HG02970 (cell line): ENCODE measurements around the gene PRSS12.
"Not testable (repeated sequence)": the region's sequence is repeated elsewhere in the genome, so short reads cannot be mapped to it uniquely, and the experiment has no call there.

ENCODE experiments used
- ATAC-seq: cut with Tn5 transposase; IDR thresholded peaks from one replicate; pipeline ENCODE4 v1.9.1; 2021; ENCODE audit warnings: mild to moderate bottlenecking, moderate library complexity, moderate number of reproducible peaks; ENCODE audit not compliant: unreplicated experiment, low FRiP score

Gene PRSS12

GRCh38 chr4:118352843-118353533 is at the start of gene PRSS12:
Gene PRSS12 (minus strand): TSS chr4:118353003. CDS start chr4:118352720, 283 bp downstream.
- peak; percentile 98 for ATAC-seq

DNA sequence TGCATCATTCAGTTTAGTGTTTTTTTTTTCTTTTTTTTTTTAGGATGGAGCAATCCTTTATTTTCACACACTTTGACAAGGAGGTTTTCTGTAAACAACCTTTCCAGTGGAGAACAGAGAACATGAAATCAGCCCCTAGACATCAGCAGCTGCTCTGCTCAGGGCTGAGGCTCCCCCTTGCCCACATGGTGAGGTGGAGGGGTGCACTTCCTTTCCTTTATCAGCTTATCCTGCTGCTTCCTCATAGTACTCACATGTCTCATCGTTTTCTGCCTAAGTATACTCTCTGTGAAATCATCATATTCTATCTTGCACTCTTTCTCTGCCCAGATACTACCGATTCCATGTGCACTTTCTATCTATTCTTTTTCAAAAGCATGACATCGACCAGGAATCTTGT is 47.6 kb upstream of the PRSS12 start:
- ATAC-seq = no peak

DNA sequence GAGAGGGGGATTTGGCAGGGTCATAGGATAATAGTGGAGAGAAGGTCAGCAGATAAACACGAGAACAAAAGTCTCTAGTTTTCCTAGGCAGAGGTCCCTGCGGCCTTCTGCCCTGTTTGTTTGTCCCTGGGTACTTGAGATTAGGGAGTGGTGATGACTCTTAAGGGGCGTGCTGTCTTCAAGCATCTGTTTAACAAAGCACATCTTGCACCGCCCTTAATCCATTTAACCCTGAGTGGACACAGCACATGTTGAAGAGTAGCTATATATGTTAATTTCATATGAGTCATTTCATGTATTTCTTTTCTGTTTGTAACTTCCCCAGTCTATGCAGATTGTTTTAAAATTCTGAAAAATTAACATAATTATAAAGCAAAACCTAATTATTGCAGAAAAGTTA is 47.1 kb upstream of the PRSS12 start:
- not testable (repeated sequence) for ATAC-seq

GRCh38 chr4:118398226-118399090 is 45.7 kb upstream of the PRSS12 start:
- ATAC-seq = peak; percentile 77

GRCh38 chr4:118397623-118397979 is 44.8 kb upstream of the PRSS12 start:
- ATAC-seq = no peak

DNA sequence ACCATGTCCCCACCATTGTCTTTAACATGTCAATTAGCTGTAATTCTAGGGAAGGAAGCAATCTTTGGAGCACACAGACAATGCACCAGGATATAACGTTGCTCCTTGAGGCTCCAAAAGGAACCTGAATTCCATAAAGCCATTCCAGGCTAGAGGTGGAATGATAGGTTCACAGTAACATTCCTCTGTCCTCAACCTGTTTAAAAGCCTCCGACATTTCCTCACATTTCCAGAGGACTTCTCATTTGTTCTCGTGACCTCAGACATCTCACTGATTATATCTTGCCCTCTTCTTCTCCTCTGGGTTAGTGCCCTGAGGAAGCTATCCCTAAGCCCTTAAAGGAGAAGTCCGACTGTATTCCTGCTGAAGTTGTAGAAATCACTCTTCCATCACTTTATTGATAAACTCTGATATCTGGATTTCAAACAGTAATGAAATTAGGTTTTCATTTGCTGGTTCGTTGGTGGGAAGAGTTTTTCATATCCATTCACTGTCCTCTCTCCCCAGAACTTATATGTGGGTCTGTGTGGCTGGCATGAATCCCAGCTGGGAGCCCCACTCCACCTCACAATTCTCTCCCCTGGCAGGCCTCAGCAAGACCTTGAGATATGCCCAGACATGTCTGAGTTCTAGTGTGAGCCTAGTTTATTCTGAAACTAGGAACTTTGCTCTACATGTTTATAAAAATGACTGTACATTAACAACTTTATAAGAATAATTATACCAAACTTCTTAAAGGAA is 44.2 kb upstream of the PRSS12 start:
- no peak for ATAC-seq

GRCh38 chr4:118395057-118395644 is 42.3 kb upstream of the PRSS12 start:
- ATAC-seq = no peak

DNA sequence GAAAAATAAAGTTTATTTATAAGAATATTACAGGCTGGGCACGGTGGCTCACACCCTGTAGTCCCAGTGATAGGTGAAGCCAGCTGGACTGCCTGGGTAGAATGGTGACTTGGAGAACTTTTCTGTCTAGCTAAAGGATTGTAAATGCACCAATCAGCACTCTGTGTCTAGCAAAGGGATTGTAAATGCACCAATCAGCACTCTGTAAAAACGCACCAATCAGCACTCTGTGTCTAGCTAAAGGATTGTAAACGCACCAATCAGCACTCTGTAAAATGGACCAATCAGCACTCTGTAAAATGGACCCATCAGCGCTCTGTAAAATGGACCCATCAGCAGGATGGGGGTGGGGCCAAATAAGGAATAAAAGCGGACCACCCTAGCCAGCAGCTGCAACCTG is 39.7 kb upstream of the PRSS12 start:
- ATAC-seq = not testable (repeated sequence)

DNA sequence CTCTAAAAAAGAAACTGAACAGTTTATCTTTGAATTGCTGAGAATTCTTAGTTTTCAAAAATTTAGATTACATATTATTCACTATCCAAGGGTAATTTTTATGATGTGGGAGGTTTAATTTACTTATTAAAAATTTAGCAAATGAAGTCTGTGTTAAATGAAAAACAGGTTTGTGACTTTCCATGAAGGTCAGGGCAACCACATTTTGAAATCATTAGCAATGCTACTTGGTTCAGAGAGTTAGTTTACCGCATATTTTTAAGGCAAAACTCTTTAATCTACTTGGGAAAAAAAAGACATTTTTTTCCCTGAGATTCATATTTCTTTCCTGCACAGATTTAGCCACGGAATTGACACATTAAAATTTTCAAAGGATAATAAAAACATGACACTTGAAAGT is 37.3 kb upstream of the PRSS12 start:
- ATAC-seq = no peak

DNA sequence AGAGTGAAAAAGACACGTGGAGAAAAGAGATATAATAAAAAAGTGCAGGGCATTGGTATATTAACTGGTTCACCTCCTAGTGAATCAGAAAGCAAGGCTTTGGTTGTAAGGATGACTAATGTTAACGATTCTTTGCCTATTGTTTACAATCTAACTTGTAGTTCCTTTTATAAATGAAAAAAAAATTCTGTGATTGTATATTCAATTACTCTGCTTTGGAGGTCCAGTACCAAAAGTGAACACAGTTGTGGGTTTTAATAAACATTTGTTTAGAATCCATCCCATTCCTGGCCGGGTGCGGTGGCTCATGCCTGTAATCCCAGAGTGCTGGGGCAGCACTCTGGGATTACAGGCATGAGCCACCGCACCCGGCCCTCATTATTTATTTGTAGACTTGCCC is 36.9 kb upstream of the PRSS12 start:
- ATAC-seq = no peak

GRCh38 chr4:118388606-118389005 is 35.8 kb upstream of the PRSS12 start:
- ATAC-seq = no peak

DNA sequence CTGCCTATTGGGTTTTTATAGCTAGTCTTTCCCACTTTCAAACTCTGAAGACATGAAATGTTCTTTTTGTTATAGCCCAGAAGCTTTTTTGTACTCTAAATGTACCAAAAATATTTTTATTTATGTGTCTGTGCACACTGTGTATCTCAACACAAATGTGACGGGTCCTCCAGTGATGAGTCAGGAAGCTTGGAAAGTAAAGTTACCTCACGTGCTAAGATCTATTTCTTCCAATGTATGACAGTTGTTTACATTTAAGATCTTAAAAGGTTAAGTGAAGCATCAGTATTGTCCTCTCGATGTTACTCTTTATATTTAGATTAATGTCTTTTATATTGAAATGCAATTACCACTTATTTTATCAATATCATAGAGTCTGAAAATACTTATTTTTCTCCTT is 29.1 kb upstream of the PRSS12 start:
- ATAC-seq = no peak

DNA sequence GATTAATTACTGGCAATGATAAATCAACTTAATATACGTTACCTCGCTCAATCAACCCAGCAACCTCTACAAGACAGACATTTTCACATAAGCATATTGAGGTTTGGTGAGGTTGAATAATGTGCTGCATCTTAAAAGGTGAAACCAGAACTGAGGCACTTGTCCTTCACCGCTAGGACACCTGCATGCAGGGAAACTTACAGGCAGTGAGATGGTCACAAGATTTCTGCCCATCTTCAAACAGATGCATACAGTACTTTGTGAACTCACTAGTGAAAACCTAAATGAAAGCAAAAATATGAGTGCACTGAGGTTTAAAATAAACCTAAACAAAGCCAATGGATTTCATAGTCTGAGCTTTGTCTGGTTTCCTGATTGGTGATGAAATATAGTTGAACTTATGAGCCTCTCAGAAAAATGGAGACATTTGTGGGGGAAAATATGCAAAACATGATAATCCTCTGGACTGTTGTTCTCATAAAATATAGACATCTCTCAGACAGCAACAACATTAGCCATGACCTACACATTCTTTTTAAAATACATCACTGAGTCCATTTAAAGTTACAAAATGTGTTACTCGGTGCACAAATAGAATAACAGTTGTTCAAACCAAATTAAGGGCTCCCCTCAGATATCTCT is 20.9 kb upstream of the PRSS12 start:
- no peak for ATAC-seq

GRCh38 chr4:118372251-118372650 is 19.4 kb upstream of the PRSS12 start:
- ATAC-seq = no peak

DNA sequence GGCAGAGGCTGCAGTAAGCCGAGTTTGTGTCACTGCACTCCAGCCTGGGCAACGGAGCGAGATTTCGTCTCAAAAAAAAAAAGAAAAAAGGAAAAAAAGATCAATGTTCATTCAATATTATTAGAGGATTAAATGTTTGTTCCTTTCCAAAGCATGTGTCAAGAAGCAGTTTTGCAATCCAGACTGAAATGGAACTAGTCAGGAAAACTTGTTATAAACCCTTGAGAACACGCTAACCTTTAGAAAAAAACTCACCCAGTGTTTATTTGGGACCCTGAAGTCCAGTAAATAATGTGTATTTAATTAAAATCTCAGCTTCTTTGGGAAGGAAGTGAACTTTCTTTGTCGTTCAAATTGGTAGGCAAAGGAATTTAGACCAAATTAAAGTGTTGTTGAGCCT is 16.4 kb upstream of the PRSS12 start:
- ATAC-seq = no peak

- no peak for ATAC-seq
Observed at GRCh38 chr4:118367872-118368271, 15.1 kb upstream of the PRSS12 start.

GRCh38 chr4:118367361-118367760 is 14.6 kb upstream of the PRSS12 start:
- ATAC-seq = no peak

DNA sequence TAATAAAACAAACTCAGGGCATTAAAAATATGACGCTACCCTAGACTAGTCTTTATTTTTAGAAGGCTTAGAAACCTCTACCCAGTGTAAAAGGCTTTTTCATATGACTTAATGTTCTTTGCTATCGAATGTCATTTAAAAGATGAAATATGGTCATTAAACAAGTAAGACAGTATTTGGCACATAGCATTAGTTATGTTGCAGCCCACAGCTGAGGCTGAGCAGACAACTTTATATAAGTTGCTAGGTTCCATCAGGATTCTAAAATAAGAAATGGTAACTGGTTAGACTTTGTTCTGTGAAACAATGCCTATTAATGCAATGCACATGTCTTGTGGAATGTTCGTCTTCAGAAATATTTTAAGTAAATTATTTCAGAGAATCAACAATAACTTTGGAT is 10.4 kb upstream of the PRSS12 start:
- no peak for ATAC-seq

DNA sequence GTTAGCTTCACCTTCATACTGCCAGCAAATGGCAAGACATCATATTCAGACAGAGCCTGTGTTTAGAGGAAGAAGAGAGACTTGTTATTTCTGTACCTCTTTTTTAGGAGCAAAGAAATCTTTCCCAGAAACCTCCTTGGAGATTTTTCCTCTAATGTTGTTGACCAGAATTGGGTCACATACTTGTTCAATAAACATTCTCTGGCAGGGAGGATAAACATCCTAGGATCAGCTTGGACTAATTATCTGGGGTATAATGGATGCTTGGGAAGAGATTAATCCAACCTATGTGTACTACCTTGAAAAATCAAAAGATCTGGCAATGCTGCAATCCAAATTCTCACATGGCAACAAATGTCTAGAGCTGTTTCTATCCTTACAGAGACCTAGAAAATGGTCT is 8.4 kb upstream of the PRSS12 start:
- ATAC-seq = no peak

DNA sequence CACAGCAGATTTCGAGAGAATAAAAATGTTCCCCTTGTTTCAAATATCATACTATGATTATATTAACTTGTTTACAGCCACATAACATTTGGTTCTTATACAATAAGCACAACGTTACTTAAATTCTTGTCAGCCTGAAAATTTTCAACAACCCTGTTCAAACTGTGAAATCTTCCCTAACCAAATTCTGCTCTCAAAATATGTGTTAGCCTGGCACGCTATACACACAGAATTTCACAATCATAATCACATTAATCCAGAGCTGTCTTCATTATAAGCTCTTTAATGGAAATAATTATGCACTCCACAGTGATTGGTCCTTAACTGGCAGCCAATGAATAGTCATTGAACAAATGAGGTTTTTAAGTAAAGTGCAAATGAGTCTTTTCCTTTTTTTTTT is 7.3 kb upstream of the PRSS12 start:
- no peak for ATAC-seq
